Measurements from ENCODE around the gene TMEM52B.
"Not testable (repeated sequence)": the region's sequence is repeated elsewhere in the genome, so short reads cannot be mapped to it uniquely, and the experiment has no call there.

TMEM52B gene

DNA sequence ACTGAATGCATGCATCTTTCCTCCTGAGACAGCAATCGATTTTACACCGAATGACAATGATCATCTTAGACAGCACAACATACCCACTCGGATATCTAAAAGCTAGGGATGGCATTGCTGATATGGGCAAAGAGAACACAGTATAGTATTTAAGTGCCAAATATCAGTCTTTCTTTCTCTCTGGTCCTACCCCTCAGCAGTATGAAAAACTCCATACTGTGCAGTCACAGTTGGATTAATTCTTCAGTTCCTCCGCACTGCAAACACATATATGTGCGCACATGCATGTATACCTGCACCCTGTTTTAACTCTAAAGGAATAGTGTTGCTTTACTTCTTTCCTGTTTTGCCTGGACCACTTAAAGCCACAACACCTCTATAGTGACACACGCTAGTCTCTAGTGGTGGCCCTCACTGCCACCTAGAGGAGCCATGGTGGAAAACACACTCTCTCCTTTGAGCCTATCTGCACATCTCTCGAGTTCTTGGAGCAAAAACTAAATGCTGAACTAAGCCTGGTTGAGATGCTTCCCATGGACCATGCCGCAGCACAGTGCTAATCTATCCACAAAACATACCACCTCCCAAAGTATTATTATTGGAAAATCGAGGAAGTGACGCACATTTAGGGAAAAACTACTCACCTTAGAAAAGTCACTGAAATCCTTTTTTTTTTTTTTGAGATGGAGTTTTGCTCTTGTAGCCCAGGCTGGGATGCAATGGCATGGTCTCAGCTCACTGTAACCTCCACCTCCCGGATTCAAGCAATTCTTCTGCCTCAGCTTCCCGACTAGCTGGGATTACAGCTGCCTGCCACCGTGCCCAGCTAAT, 11.9 kb downstream of the TMEM52B start:
- TF ChIP-seq, protein P1, sequence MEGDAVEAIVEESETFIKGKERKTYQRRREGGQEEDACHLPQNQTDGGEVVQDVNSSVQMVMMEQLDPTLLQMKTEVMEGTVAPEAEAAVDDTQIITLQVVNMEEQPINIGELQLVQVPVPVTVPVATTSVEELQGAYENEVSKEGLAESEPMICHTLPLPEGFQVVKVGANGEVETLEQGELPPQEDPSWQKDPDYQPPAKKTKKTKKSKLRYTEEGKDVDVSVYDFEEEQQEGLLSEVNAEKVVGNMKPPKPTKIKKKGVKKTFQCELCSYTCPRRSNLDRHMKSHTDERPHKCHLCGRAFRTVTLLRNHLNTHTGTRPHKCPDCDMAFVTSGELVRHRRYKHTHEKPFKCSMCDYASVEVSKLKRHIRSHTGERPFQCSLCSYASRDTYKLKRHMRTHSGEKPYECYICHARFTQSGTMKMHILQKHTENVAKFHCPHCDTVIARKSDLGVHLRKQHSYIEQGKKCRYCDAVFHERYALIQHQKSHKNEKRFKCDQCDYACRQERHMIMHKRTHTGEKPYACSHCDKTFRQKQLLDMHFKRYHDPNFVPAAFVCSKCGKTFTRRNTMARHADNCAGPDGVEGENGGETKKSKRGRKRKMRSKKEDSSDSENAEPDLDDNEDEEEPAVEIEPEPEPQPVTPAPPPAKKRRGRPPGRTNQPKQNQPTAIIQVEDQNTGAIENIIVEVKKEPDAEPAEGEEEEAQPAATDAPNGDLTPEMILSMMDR (IDR thresholded peaks at IDR 0.05; ENCODE audit: low read depth, low read length, missing control alignments), result peak; percentile 86
- in situ Hi-C loops (cut with HindIII; ENCODE audit: low sequenced_read_pairs), result no loop called here
- H3K4me3 ChIP-seq (ENCODE audit: low read depth, low read length), result no peak overlapping the region
- DNase-seq (ENCODE audit: low read depth), result no peak

- in situ Hi-C loops (cut with HindIII; ENCODE audit: low sequenced_read_pairs), result no loop called here
- H3K4me3 ChIP-seq (ENCODE audit: low read depth, low read length), result no peak overlapping the region
- peak; percentile 84 for DNase-seq (ENCODE audit: low read depth)
- TF ChIP-seq, protein P1 (IDR thresholded peaks at IDR 0.05; ENCODE audit: low read depth, low read length, missing control alignments), result no peak
Measured at GRCh38 chr12:10191865-10192264, 13.0 kb downstream of the TMEM52B start.

DNA sequence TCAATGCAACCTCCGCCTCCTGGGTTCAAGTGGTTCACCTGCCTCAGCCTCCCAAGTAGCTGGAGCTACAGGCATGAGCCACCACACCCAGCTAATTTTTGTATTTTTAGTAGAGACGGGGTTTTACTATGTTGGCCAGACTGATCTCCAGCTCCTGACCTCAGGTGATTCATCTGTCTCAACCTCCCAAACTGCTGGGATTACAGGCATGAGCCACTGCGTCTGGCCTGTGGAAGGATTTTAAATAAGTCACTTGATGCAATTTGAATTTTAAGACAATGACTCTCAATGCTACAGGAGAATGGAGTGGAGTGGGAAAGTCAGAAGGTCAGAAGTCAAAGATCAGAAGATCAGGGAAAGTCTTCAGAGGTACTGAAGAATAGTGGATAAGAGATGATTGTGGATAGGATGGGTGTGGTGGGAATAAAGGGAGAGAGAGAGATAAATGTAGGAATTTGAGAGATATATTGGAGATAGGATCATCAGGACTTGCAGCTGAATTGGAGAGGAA, 15.4 kb downstream of the TMEM52B start:
- TF ChIP-seq, protein P1 (IDR thresholded peaks at IDR 0.05; ENCODE audit: low read depth, low read length, missing control alignments), result no peak
- DNase-seq (ENCODE audit: low read depth), result no peak
- in situ Hi-C loops (cut with HindIII; ENCODE audit: low sequenced_read_pairs), result no loop called here
- no peak overlapping the region for H3K4me3 ChIP-seq (ENCODE audit: low read depth, low read length)

GRCh38 chr12:10196210-10196609, 17.4 kb downstream of the TMEM52B start:
- H3K4me3 ChIP-seq (ENCODE audit: low read depth, low read length), result no peak overlapping the region
- DNase-seq (ENCODE audit: low read depth), result no peak
- in situ Hi-C loops (cut with HindIII; ENCODE audit: low sequenced_read_pairs), result no loop called here
- TF ChIP-seq, protein P1 (IDR thresholded peaks at IDR 0.05; ENCODE audit: low read depth, low read length, missing control alignments), result no peak

GRCh38 chr12:10197879-10198278, 19.0 kb downstream of the TMEM52B start:
- no peak overlapping the region for H3K4me3 ChIP-seq (ENCODE audit: low read depth, low read length)
- no peak for DNase-seq (ENCODE audit: low read depth)
- TF ChIP-seq, protein P1 (IDR thresholded peaks at IDR 0.05; ENCODE audit: low read depth, low read length, missing control alignments), result no peak
- in situ Hi-C loops (cut with HindIII; ENCODE audit: low sequenced_read_pairs), result no loop called here

GRCh38 chr12:10204495-10204894, 25.7 kb downstream of the TMEM52B start:
- H3K4me3 ChIP-seq (ENCODE audit: low read depth, low read length); in situ Hi-C loops (cut with HindIII; ENCODE audit: low sequenced_read_pairs); DNase-seq (ENCODE audit: low read depth): not testable (repeated sequence)

- TF ChIP-seq, protein P1 (IDR thresholded peaks at IDR 0.05; ENCODE audit: low read depth, low read length, missing control alignments), result no peak
- no peak overlapping the region for H3K4me3 ChIP-seq (ENCODE audit: low read depth, low read length)
- DNase-seq (ENCODE audit: low read depth), result no peak
Measured at GRCh38 chr12:10205220-10205807, 26.5 kb downstream of the TMEM52B start.

More at GRCh38 chr12:10205220-10205807, 26.5 kb downstream of the TMEM52B start:
- in situ Hi-C loops (cut with HindIII; ENCODE audit: low sequenced_read_pairs), result no loop called here

All from astrocyte of the cerebellum (primary cell).